HG03066 (cell line): ENCODE data around the gene GFRA4.
"Not testable (repeated sequence)": the region's sequence is repeated elsewhere in the genome, so short reads cannot be mapped to it uniquely, and the experiment has no call there.

Experiments
- ATAC-seq: cut with Tn5 transposase; IDR thresholded peaks from one replicate; pipeline ENCODE4 v1.9.1; 2021; ENCODE audit warnings: low read depth; ENCODE audit not compliant: unreplicated experiment

Gene GFRA4

DNA sequence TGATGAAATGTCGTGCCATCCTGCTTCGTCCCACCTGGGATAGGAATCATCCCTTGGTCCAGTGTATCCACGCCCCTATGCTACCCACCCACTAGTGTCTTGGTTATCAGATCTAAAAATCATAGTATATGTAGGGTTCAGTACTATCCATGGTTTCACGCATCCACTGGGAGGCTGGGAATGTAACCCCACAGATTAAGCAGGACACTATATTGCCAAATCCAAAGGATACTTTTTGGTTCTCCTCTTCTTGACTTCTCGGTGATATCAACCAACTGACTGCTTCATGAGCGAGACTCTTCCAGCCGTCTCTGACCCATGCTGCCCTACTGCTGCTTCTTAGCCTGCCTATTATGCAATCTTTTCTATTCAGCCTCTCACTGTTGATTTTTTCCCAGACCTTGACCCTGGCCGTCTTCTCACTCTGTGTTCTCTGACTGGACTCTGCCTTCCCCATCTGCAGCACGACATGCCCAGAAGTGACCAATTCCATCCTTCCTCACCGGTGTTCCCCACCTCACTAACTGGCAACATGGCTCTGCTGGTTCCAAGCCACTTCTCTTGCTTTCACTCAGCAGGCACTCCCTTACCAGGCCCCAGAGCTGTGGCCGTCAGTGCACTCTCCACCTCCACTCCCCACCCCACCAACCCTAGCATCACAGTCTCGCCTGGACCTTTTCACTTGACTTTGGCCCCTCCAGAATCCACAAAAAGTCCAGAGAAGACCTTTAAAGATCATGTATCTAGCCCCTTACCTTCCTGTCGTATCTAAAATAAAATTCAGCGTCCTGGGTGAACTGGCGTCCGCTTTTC is 34.5 kb downstream of the GFRA4 start:
- ATAC-seq: no peak

DNA sequence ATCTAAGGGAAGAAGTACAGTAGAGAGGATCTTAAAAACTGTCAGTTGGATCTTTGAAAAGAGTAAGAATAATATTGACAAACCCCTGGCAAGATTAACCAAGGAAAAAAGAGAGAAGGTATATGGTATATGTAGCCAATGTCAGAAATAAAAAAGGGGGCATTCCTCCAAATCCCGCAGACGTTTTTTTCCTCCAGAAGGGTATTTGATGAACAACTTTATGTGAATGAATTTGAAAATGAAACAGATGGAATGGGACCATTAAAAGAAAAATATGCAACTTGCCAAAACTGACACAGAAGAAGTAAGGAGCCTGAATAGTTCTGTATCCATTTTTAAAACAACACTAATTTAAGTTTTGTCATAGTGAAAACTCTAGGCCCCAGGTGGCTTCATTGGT is 35.7 kb downstream of the GFRA4 start:
- no peak for ATAC-seq

DNA sequence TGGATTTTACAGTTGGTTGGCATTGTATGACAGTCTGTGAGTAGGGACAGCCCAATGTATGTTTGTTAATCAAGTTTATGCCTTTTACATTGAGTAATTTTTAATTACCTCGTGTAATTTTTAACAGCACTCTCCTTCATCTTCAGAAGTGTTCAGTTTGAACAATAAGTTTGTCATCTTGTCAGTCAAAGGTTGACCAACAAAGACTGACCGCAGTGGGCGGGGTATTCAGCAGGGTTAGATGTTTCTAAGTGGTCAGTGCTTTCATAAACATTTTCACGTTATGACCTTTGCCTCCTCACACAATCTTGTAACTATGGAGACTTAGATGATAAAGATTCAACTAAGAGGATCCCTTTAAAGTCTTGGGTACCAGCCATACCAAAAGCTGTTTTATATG is 40.8 kb downstream of the GFRA4 start:
- ATAC-seq: no peak

- ATAC-seq: no peak
Measured at GRCh38 chr20:3621111-3621510, 42.1 kb downstream of the GFRA4 start.

DNA sequence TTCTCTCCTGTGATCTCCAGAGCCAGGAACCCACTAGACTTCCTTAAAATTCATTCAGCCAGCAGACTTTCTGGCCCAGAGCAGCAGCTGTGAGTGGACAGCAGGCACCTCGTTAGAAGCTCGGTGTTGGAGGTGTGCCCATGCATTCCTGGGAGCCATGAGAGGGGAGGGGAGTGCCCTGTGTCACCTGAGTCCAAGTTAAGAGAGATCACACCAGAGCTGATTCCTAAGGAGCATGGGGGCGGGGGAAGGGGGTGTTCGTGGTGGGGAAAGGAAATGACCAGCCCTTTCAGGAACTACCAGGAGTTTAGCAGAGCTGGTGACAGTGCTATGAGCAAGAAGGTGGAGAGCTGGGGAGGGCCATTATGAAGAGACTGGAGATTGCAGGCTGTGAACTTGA is 46.9 kb downstream of the GFRA4 start:
- ATAC-seq: no peak

DNA sequence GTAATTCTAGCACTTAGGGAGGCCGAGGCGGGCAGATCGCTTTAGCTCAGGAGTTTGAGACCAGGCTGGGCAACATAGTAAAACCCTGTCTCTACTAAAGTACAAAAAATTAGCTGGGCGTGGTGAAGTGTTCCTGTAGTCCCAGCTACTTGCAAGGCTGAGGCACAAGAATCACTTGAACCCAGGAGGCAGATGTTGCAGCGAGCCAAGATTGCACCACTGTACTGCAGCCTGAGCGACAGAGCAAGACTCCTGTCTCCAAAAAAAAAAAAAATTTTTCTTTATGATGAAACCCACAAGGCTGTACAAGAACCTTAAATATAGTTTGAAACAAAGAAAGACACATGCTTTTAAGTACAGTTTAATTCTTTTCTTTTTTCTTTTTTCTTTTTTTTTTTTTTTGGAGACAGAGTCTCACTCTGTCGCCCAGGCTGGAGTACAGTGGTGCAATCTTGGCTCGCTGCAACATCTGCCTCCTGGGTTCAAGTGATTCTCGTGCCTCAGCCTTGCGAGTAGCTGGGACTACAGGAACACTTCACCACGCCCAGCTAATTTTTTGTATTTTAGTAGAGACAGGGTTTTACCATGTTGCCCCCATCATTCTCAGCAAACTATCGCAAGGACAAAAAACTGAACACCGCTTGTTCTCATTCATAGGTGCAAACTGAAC is 47.9 kb downstream of the GFRA4 start:
- ATAC-seq: not testable (repeated sequence)

DNA sequence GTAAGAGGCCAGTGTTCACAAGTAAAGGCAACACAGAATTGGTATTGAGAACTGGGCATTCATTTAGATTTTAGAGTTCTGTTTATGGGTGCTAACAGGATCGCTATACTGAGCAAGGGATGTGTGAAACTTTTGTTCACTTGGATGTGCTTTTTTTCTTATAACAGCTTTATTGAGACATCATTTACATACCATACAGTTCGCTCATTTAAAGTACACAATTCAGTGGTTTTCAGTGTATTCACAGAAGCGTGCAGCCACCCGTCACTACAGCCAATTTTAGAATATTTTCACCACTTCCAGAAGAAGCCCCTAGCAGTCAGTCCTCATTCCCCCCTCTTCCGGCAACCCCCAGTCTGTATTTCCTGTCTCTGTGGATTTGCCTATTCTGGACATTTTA is 48.7 kb downstream of the GFRA4 start:
- no peak for ATAC-seq

GRCh38 chr20:3613821-3614440 is 49.3 kb downstream of the GFRA4 start:
- no peak for ATAC-seq

- no peak for ATAC-seq
Measured at GRCh38 chr20:3612795-3613572, 50.2 kb downstream of the GFRA4 start.

DNA sequence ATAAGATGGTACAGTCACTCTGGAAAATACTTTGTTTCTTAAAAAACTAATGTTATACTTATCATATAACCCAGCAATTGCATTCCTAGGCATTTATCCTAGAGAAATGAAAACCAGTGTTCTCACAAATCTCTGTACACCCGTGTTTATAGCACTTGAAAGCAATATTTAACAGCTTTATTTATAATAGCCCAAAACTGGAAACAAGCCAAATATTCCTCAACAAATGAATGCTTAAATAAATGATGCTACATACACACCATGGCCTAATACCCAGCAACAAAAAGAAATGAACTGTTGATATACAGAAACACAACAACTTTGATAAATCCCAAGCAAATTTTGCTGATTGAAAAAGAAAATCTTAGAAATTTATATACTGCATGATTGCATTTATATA is 51.3 kb downstream of the GFRA4 start:
- no peak for ATAC-seq
